Globus pallidus (tissue), 1 donor: Measurements from ENCODE around the gene SCN3A.

Source experiments
- DNase-seq: peaks from one replicate; pipeline ENCODE4 v3.0.0-alpha.2; 2015; ENCODE audit warnings: low spot score

Gene SCN3A

GRCh38 chr2:165191096-165191728 lies 12.6 kb downstream of the SCN3A start:
- no peak for DNase-seq

GRCh38 chr2:165185633-165186032 lies 18.2 kb downstream of the SCN3A start:
- DNase-seq, result no peak

GRCh38 chr2:165182029-165182428 lies 21.8 kb downstream of the SCN3A start:
- DNase-seq, result no peak

GRCh38 chr2:165176780-165177179 lies 27.1 kb downstream of the SCN3A start:
- DNase-seq, result no peak

GRCh38 chr2:165173215-165173614 lies 30.6 kb downstream of the SCN3A start:
- no peak for DNase-seq

GRCh38 chr2:165164201-165164600 lies 39.6 kb downstream of the SCN3A start:
- no peak for DNase-seq

- DNase-seq, result no peak
Measured at GRCh38 chr2:165163761-165164160, 40.1 kb downstream of the SCN3A start.

- no peak for DNase-seq
Measured at GRCh38 chr2:165162466-165162865, 41.4 kb downstream of the SCN3A start.

GRCh38 chr2:165161510-165161909 lies 42.3 kb downstream of the SCN3A start:
- DNase-seq, result no peak

- DNase-seq, result no peak
Measured at GRCh38 chr2:165157160-165157559, 46.7 kb downstream of the SCN3A start.

GRCh38 chr2:165155152-165155551 lies 48.7 kb downstream of the SCN3A start:
- no peak for DNase-seq

- no peak for DNase-seq
Measured at GRCh38 chr2:165149439-165149838, 54.4 kb downstream of the SCN3A start.

GRCh38 chr2:165147186-165148045 lies 56.4 kb downstream of the SCN3A start:
- no peak for DNase-seq

- no peak for DNase-seq
Measured at GRCh38 chr2:165144315-165144714, 59.5 kb downstream of the SCN3A start.

- DNase-seq, result no peak
Measured at GRCh38 chr2:165141601-165142354, 62.1 kb downstream of the SCN3A start.

GRCh38 chr2:165126244-165126643 lies 77.6 kb downstream of the SCN3A start:
- DNase-seq, result no peak

GRCh38 chr2:165122521-165122920 lies 81.3 kb downstream of the SCN3A start:
- DNase-seq, result no peak

- no peak for DNase-seq
Measured at GRCh38 chr2:165120740-165121467, 82.9 kb downstream of the SCN3A start.

GRCh38 chr2:165115258-165115657 lies 88.6 kb downstream of the SCN3A start:
- no peak for DNase-seq

GRCh38 chr2:165114346-165114939 lies 89.4 kb downstream of the SCN3A start:
- DNase-seq, result no peak

GRCh38 chr2:165113414-165113813 lies 90.4 kb downstream of the SCN3A start:
- no peak for DNase-seq

GRCh38 chr2:165112789-165113188 lies 91.1 kb downstream of the SCN3A start:
- no peak for DNase-seq
